HepG2 (cell line): ENCODE measurements around the gene PPP6R2. TPM values are rescaled to one million over a fixed set of nuclear protein-coding genes. Genes with fewer than 3 reads are reported as not detected.

ENCODE experiments used
- ATAC-seq: fragments of 200-7000 bp; cut with Tn5 transposase; 3 replicates; pipeline ENCODE4 v1.9.1; 2020; ENCODE audit warnings: mild to moderate bottlenecking, moderate library complexity
- BruUV-seq: library from RNA; stranded (reverse); fragments of 400-500 nt; replicated peaks from 2 replicates; lab custom pipeline; 2021; lab: Mats Ljungman, UMichigan
- CTCF ChIA-PET: fragments of 300-600 bp; formaldehyde crosslinking; extraction: SDS; loops from one replicate; lab custom pipeline; 2021; ENCODE audit warnings: low total read pairs, inconsistent platforms, low intra/inter-chr PET ratio; lab: Yijun Ruan, JAX
- POLR2A ChIA-PET: fragments of 350-600 bp; sonication (Branson Sonifier 250); formaldehyde crosslinking; loops from one replicate; lab custom pipeline; 2020; ENCODE audit warnings: antibody characterized with exemption, inconsistent platforms; lab: Yijun Ruan, JAX
- DNase-seq: peaks from one replicate; pipeline ENCODE4 v3.0.0-alpha.2; 2015; ENCODE audit warnings: low spot score
- FAIRE-seq: peaks from 3 replicates; lab custom pipeline; 2011; peaks lifted over from hg19 to GRCh38; lab: Jason Lieb, UNC
- H2AFZ ChIP-seq: one replicate; pipeline ENCODE4 v1.6.1; 2011; ENCODE audit warnings: low read length, inconsistent platforms
- H3K27ac ChIP-seq: fragments of 300-600 bp; 3 replicates; pipeline ENCODE4 v1.8.0; 2011; ENCODE audit warnings: mixed run types, mild to moderate bottlenecking, mixed read lengths, low read length, inconsistent platforms; ENCODE audit not compliant: insufficient read depth; ENCODE audit errors: extremely low read length
- H3K27me3 ChIP-seq, 2 experiments: fragments of 200-600 bp in 1 of 2; 2 replicates in 1 of 2; 3 replicates in 1 of 2; pipeline versions ENCODE4 v1.6.0 to v1.8.0; 2011; ENCODE audit warnings: low read length in 2 of 2, mild to moderate bottlenecking in 2 of 2, moderate library complexity in 2 of 2, inconsistent platforms in 1 of 2; ENCODE audit not compliant: insufficient read depth in 2 of 2, control insufficient read depth in 1 of 2
- H3K36me3 ChIP-seq, 2 experiments: fragments of 200-600 bp in 1 of 2; replicated peaks in 1 of 2; 2 replicates in 1 of 2; 3 replicates in 1 of 2; pipeline versions ENCODE4 v1.5.1 to v1.8.0; 2011; ENCODE audit warnings: low read length in 2 of 2, inconsistent platforms in 1 of 2; ENCODE audit not compliant: insufficient read depth in 2 of 2, control insufficient read depth in 1 of 2
- H3K4me1 ChIP-seq: 2 replicates; pipeline ENCODE4 v1.5.1; 2012; ENCODE audit warnings: low read length, inconsistent platforms; ENCODE audit not compliant: insufficient read depth
- H3K4me2 ChIP-seq: 2 replicates; pipeline ENCODE4 v1.6.0; 2011; ENCODE audit warnings: low read depth, low read length, inconsistent platforms
- H3K4me3 ChIP-seq, 3 experiments: fragments of 200-600 bp in 1 of 3; sonication (generic), shearing (Covaris generic) in 1 of 3; replicated peaks in 1 of 3; 2 replicates each; pipeline ENCODE4 v1.5.1; 2011 to 2016; ENCODE audit warnings: low read length in 3 of 3, inconsistent platforms in 2 of 3, low read depth in 2 of 3, mild to moderate bottlenecking in 2 of 3, control low read depth in 1 of 3, mixed read lengths in 1 of 3; ENCODE audit not compliant: insufficient read depth in 1 of 3
- H3K79me2 ChIP-seq: one replicate; pipeline ENCODE4 v1.6.1; 2011; ENCODE audit warnings: low read length, inconsistent platforms; ENCODE audit not compliant: insufficient read depth
- H3K9ac ChIP-seq: 2 replicates; pipeline ENCODE4 v1.6.0; 2011; ENCODE audit warnings: mild to moderate bottlenecking, low read depth, low read length, inconsistent platforms; ENCODE audit not compliant: insufficient read depth
- H3K9me3 ChIP-seq: 2 replicates; pipeline ENCODE4 v1.5.1; 2012; ENCODE audit warnings: mild to moderate bottlenecking, low read length
- H4K20me1 ChIP-seq: 2 replicates; pipeline ENCODE4 v1.6.0; 2011; ENCODE audit warnings: inconsistent platforms, mild to moderate bottlenecking, low read length, moderate library complexity; ENCODE audit not compliant: insufficient read depth
- AGO2 ChIP-seq: fragments of 200-400 bp; formaldehyde crosslinking; optimal IDR thresholded peaks from 2 replicates; pipeline ENCODE3; 2017; ENCODE audit warnings: mild to moderate bottlenecking, low read depth, low read length, moderate library complexity
- EP300 ChIP-seq, 3 experiments: sonication (generic) in 1 of 3; formaldehyde crosslinking in 1 of 3; IDR thresholded peaks; 2 replicates each; pipeline versions ENCODE4 v1.5.1 to v1.6.1; 2011 to 2020; ENCODE audit warnings: low read depth in 2 of 3, low read length in 2 of 3, borderline replicate concordance in 1 of 3, improper control_type of control experiment in 1 of 3, mild to moderate bottlenecking in 1 of 3, missing genetic modification reagents in 1 of 3, moderate library complexity in 1 of 3
- KLF15 ChIP-seq: sonication (generic); formaldehyde crosslinking; IDR thresholded peaks from 2 replicates; pipeline ENCODE4 v1.8.1; 2023; ENCODE audit warnings: borderline replicate concordance, mild to moderate bottlenecking, inconsistent platforms, missing genetic modification reagents, mixed read lengths
- MBNL3 ChIP-seq: fragments of 250-450 bp; sonication (Bioruptor Pico); conservative IDR thresholded peaks from 2 replicates; pipeline ENCODE4 v1.8.0; 2022; ENCODE audit warnings: mild to moderate bottlenecking, inconsistent platforms
- SMARCC2 ChIP-seq: fragments of 450-650 bp; IDR thresholded peaks from 2 replicates; pipeline ENCODE4 v1.6.1; 2017; ENCODE audit warnings: antibody characterized with exemption, mild to moderate bottlenecking
- YY1 ChIP-seq: IDR thresholded peaks from 2 replicates; pipeline ENCODE4 v1.6.1; 2011; ENCODE audit warnings: low read length, low read depth, moderate library complexity, mild to moderate bottlenecking; ENCODE audit not compliant: insufficient read depth, insufficient replicate concordance
- ZBTB38 ChIP-seq: sonication (generic); formaldehyde crosslinking; IDR thresholded peaks from 2 replicates; pipeline ENCODE4 v1.5.1; 2020; ENCODE audit warnings: mild to moderate bottlenecking, missing genetic modification reagents
- ZFX ChIP-seq: sonication (generic); formaldehyde crosslinking; IDR thresholded peaks from 2 replicates; pipeline ENCODE4 v1.4.0; 2020; ENCODE audit warnings: mild to moderate bottlenecking, low read depth, missing genetic modification reagents, moderate library complexity
- ZNF367 ChIP-seq: sonication (generic); formaldehyde crosslinking; IDR thresholded peaks from 2 replicates; pipeline ENCODE4 v1.4.0; 2020; ENCODE audit warnings: missing genetic modification reagents, borderline replicate concordance
- ZNF547 ChIP-seq: sonication (generic); formaldehyde crosslinking; IDR thresholded peaks from 2 replicates; pipeline ENCODE4 v1.5.1; 2020; ENCODE audit warnings: mild to moderate bottlenecking, missing genetic modification reagents
- ZNF816 ChIP-seq: sonication (generic); formaldehyde crosslinking; IDR thresholded peaks from 2 replicates; pipeline ENCODE4 v1.8.0; 2022; ENCODE audit warnings: missing genetic modification reagents, mild to moderate bottlenecking, borderline replicate concordance
- ZNF891 ChIP-seq: sonication (generic); formaldehyde crosslinking; IDR thresholded peaks from 2 replicates; pipeline ENCODE4 v1.5.0; 2020; ENCODE audit warnings: mild to moderate bottlenecking, missing genetic modification reagents
- WGBS: methylation state at CpG from one replicate; pipeline ENCODE4 v1.1.6; 2017; ENCODE audit warnings: low lambda C conversion rate; 5-methylcytosine and 5-hydroxymethylcytosine counted together
- in situ Hi-C: cut with HindIII; loops from 2 replicates; pipeline ENCODE4 v1.10.0; 2017; ENCODE audit warnings: low pct_unique_long_range_greater_than_20kb; ENCODE audit not compliant: extremely low pct_ligation_motif_present
- intact Hi-C: fragments of 100-400 bp; cut with micrococcal nuclease; formaldehyde crosslinking; loops from one replicate; pipeline ENCODE4 v1.10.0; 2022; ENCODE audit not compliant: unreplicated experiment
- polyA plus RNA-seq, 8 experiments: library from polyadenylated mRNA; depleted of rRNA in 3 of 8; stranded (reverse) in 7 of 8; unstranded in 1 of 8; fragments of >200 nt; fragmentation: Illumina TruSeq in 4 of 8; extraction: Trizol in 4 of 8; gene quantifications; 2 replicates each; pipeline versions ENCODE4 v1.2.1 to v1.2.3, GENCODE V29; 2011 to 2016; ENCODE audit warnings: low read depth in 4 of 8, missing spikeins in 1 of 8, mixed read lengths in 1 of 8; ENCODE audit not compliant: insufficient read depth in 1 of 8
- total RNA-seq, 5 experiments: library from RNA; depleted of rRNA; stranded (reverse); fragments of >200 nt; fragmentation: Illumina TruSeq; extraction: Trizol; gene quantifications; 2 replicates each; pipeline ENCODE4 v1.2.3, GENCODE V29; 2016; ENCODE audit warnings: low read depth in 1 of 5
- TF ChIP-seq, protein P1 (sequence below), 2 experiments: sonication (generic) in 1 of 2; formaldehyde crosslinking in 1 of 2; IDR thresholded peaks; 2 replicates each; pipeline versions ENCODE4 v1.5.1 to v1.6.1; 2011 to 2020; ENCODE audit warnings: borderline replicate concordance in 1 of 2, low read depth in 1 of 2, low read length in 1 of 2, mild to moderate bottlenecking in 1 of 2, missing genetic modification reagents in 1 of 2, moderate library complexity in 1 of 2
- TF ChIP-seq, protein P2 (sequence below): IDR thresholded peaks from 2 replicates; pipeline ENCODE4 v1.6.1; 2012; ENCODE audit warnings: inconsistent platforms

The PPP6R2 gene
- total and polyA plus RNA-seq, 2 of the 13 experiments (the other 11 are each of a cell fraction or from before 2014, with no cell fraction given), result 55.0 to 102 TPM

DNA sequence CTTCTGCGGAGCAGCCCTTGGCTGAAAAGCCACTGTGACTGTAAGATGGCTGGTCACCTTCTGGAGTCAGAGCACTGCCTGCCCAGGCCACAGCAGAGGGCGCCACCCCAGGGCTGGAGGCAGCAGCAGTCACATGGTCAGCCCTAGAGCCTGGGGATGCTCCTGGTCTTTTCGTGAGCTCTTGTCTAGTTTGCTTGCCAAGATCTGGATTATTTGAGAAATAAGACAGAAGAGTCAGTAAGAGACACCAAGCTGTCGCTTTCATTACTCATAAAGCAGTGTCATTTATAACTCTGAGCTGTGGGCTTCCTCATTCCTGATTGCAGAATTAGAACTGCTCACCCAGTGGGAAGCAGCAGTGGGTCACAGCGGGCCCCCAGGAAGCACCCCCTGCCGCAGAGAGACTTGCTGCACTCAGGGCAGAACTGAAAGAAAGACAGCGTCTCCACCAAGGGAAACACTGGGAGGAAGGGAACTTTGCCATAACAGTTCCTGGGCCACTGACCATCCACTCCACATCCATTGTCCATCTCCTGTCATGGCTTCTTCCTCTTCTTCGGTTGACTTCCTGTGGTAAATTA lies 56.7 kb downstream of the PPP6R2 start (continued):
- no peak for TF ChIP-seq ZFX (CRISPR knock-in tag)
- TF ChIP-seq, protein P1, sequence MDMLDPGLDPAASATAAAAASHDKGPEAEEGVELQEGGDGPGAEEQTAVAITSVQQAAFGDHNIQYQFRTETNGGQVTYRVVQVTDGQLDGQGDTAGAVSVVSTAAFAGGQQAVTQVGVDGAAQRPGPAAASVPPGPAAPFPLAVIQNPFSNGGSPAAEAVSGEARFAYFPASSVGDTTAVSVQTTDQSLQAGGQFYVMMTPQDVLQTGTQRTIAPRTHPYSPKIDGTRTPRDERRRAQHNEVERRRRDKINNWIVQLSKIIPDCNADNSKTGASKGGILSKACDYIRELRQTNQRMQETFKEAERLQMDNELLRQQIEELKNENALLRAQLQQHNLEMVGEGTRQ (IDR thresholded peaks at IDR 0.05; ENCODE audit: low read depth, low read length), result 0 out of 2 replicates have a peak, but pooled peaks have one; percentile 20
- TF ChIP-seq, protein P1 (CRISPR knock-in tag; IDR thresholded peaks at IDR 0.05; ENCODE audit: borderline replicate concordance), result peak; percentile 63; the same call in 1 of the 2 replicates
- TF ChIP-seq ZNF891 (CRISPR knock-in tag), result no peak; the same call in 1 of the 2 replicates
- TF ChIP-seq KLF15, result no peak
- TF ChIP-seq MBNL3 (CRISPR knock-in tag), result no peak
- no peak for TF ChIP-seq ZNF367 (CRISPR knock-in tag)
- peak; percentile 55 for TF ChIP-seq AGO2
- TF ChIP-seq ZNF547 (CRISPR knock-in tag), result no peak
- peak; percentile 38 for TF ChIP-seq YY1
- TF ChIP-seq ZNF816 (CRISPR knock-in tag), result no peak
- TF ChIP-seq, all 625 proteins: peak for 27

DNA sequence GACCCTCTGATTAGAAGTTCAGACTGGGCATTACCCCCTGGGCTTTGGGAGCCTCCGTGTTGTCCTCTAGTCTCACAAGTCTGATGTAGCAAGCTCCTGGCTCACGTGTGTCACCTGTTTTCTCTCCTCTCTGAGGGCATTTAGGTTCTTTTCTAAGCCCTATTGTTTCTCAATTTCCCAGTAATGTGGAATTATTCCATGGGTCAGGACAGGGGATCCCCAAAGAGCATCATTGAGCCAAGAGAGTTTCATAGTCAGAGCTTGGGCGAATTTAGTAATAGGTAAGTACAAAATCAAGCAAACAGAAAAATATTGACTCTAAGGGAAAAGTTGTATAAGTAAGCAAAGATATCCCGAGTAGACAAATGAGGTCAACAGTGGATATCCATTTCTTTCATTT lies 57.3 kb downstream of the PPP6R2 start:
- Histone ChIP-seq H3K79me2 (peaks cover 46% of the 10 kb centered on the region), H3K9ac (no peak overlapping the region), H3K4me1 (peaks cover 80% of the 10 kb centered on the region), H4K20me1 (peaks cover 27% of the 10 kb centered on the region; the same call in 1 of the 2 replicates), H3K36me3 (peaks cover 21 to 43% of the 10 kb centered on the region in 2 experiments), H3K4me2 (no peak overlapping the region), H2AFZ (no peak overlapping the region), H3K4me3 (no peak overlapping the region), H3K27me3 (no peaks in the 10 kb centered on the region), H3K27ac (no peak overlapping the region), H3K9me3 (no peaks in the 10 kb centered on the region)
- FAIRE-seq (no peak), ATAC-seq (no peak), DNase-seq (no peak)
- TSS peak; percentile 25 for BruUV-seq
- in situ Hi-C loops, result no loop called here
- TF ChIP-seq, protein P2, sequence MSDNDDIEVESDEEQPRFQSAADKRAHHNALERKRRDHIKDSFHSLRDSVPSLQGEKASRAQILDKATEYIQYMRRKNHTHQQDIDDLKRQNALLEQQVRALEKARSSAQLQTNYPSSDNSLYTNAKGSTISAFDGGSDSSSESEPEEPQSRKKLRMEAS, result no peak
- TF ChIP-seq EP300 (IDR thresholded peaks at IDR 0.05; ENCODE audit: low read depth in 2 of 2, low read length in 2 of 2) (no peak), EP300 (CRISPR knock-in tag; IDR thresholded peaks at IDR 0.05; ENCODE audit: borderline replicate concordance) (no peak), SMARCC2 (no peak), ZBTB38 (CRISPR knock-in tag) (no peak)
- intact Hi-C loops, result no loop called here
- ChIA-PET CTCF (no interaction called here), POLR2A (interaction anchor here (2.1 kb wide), 1 partner anchor 14 kb away, joined by 7 read pairs; no protein-coding TSS in a partner anchor)
- 78% methylated on average over 4 of the region's 4 CpGs for WGBS
